ENCODE data around the gene PDZD8.
"Not testable (repeated sequence)": the region's sequence is repeated elsewhere in the genome, so short reads cannot be mapped to it uniquely, and the experiment has no call there.

Gene PDZD8

DNA sequence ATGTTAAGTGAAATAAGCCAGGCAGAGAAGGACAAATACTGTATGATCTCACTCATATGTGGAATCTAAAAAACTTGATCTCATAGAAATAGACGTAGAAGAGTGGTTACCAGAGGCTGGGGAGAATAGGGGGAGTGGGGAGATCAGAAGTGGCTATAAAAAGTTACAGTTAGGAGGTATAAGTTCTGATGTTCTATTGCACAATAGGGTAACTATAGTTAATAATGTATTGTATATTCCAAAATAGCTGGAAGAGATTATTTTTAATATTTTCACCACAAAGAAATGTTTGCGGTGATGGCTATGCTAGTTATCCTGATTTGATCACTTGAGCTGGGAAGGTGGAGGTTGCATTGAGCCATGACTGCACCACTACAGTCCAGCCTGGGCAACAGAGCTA, 80.5 kb downstream of the PDZD8 start:
- DNase-seq (ENCODE audit: low read depth, low spot score): no peak

DNA sequence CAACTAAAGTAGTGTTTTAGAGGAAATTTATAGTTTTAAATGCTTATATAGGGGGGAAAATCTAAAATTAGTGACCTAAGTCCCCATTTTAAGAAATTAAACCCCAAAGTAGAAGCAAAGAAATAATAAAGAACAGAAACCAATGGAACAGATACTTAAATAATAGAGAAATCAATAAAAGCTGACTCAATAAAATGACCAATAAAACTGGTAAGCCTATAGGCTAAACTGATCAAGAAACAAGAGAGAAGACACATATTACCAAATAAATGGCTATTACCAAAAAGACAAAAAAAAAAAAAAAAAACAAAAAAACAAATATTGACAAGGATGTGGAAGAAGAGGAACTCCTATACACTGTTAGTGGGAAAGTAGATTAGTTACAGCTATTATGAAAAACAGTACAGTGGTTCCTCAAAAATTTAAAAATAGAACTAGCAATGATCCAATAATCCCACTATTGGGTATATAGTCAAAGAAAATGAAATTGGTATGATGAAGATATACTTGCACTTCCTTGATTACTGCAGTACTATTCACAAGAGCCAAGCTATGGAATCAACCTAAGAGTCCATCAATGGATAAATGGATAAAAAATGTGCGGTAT, 81.1 kb downstream of the PDZD8 start:
- no peak for DNase-seq (ENCODE audit: low read depth, low spot score)

DNA sequence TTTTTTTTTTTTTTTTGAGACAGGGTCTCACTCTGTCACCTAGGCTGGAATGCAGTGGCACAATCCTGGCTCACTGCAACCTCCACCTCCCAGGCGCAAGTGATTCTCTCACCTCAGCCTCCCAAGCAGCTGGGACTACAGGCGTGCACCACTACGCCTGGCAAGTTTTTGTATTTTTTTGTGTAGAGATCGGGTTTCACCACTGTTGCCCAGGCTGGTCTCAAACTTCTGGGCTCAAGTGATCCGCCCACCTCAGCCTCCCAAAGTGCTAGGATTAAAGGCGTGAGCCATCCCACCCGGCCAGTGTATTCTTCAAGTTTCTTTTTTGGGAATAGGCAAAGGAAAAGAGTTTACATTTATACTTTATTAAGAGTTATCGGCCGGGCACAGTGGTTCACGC, 84.4 kb downstream of the PDZD8 start:
- not testable (repeated sequence) for DNase-seq (ENCODE audit: low read depth, low spot score)

DNA sequence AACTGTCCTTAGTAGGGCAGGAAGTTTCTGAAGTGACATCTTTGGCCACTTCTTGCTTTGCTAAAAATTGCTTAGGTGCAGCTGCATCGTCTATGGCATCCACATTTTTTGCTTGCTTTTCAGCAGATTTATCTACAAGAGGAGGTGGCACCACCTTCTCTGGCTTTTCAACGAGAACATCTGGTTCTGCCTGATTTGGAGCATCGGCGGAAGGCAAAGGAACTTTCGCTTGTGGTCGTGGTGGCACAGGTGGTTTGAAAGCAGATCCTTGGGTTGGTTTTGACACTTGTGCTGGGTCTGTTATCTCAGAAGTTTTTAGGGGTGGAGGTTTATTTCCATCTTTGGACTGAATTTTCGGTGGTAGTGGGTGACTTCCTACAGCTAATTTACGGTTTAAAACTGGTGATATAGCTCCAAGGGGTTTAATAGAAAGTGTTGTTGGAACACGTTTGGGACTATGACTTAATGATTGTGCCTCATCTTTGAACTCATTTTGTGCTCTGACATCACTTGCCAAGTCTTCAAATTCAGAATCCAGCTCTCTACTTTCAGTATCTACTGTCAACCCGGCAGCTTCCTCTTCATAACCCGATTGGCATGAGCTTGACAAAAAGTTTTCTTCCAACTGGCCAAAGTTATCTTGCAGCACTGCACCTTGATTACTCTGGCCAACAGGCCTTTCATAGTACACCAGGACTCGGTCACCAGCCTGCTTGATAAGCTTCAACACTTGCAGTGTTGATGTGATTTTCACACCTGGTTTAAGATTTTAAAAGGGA, 90.3 kb downstream of the PDZD8 start:
- DNase-seq (ENCODE audit: low read depth, low spot score): no peak

DNA sequence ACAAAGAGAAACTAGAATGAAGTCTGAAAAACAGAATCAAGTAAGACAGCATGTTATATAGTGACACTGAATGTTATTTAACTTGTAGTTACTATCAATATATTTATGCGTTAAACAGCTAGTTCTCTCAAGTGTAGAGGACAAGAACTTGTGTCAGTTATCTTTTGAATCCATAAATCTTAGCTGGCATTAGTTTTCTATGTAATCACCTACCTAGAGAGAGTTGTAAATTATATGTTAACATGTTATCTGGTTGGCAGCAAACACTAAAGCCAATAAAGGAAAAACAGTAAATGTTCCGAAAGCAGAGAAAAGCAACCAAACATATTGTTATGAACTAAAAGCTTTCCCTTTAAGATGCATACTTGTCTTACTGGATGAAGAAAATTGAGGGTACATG, 97.6 kb downstream of the PDZD8 start:
- no peak for DNase-seq (ENCODE audit: low read depth, low spot score)

DNA sequence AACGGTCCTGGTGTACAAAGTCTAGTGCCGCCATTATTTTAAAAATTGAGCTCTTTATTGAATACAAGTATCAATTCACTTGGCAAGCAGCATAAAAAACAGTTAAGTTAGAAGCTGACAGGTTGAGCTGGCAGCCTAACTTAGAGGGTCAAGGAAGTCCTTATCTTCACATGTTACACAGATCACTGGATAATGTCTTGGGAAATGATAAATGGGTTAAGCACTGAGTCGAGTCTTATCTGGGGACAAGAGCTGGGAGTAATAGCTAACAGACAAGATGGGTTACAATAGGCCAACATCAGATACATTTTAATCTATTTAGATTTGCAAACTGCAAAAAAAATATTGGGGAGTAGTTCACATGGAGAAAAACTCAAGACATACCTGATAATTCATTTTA, 100.1 kb downstream of the PDZD8 start:
- no peak for DNase-seq (ENCODE audit: low read depth, low spot score)

DNA sequence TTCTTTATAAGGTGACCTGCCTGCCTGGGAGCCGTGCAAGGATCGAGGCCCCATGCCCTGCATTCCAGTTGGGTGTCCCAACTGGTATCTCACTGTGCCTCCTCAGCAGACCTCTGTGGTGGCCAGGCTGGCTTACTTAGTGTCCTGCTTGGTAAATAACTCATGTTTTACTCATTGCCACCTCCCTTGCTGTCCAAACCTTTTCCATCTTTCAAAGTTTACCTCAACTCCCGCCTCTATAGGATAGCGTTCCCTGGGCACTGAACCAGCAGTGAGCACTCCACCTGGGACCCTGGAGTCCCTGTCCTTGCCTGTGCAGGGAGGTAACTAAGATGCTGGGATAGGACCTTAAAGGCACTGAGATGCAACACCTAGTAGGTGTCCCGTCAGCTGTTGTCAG, 100.7 kb downstream of the PDZD8 start:
- DNase-seq (ENCODE audit: low read depth, low spot score): no peak

DNA sequence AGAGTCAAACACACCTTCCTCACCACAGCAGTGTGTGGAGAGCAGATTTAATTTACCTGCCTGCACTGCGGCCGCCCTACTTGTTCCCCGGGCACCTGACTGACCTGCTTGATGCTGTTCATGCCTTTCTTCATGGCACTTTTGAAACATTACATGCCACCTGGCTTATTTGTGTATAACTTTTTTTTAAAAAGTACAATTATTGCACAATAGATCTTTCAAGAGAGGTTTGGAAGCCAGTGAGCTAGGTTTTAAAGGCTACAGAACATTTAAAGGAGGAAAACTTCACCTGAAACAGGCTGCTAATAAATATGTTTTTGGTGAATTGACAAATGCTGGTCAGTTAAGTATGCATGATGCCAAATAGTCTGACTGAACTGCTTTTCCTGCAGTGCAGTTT, 101.3 kb downstream of the PDZD8 start:
- no peak for DNase-seq (ENCODE audit: low read depth, low spot score)

DNA sequence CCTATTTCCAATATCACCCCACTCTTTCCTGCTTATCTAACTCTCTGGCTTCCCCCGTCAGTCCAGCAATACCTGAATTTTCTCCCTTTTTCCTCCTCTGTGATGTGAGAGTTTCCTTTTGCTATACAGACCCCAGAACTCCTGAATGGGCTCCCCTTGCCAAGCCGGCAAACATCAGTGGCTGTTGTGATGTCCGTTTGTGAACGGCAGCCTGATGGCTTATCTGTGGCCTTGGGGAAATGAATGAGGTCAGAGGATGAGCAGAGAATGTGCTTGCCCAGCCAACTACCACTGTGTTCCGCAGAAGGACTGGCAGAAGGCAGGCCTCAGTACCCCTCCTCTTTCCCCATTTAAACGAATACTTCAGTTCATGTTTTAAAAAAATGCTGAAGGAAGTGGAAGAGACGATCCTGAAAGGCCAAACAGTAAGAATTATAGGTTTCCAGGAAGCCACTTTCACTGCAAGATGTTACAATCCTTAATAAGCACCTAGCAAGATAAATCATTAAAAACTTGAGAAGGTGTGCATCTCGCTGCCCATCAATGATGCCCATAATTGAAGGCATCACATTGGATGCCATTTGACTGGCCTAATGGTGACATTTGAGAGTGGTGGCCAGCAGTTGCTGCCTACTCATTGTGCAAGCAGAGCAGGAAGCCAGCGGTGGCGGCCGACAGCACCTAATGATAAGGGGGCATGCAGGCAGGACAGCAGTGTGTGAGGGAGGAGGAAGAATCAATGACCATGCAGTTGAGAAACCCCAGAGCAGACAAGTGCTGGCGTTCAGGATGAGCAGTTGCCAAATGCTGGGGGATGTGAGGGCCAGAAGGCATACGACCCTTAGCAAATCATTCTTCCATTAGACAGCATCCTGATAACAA, 102.8 kb downstream of the PDZD8 start:
- DNase-seq (ENCODE audit: low read depth, low spot score): no peak

DNA sequence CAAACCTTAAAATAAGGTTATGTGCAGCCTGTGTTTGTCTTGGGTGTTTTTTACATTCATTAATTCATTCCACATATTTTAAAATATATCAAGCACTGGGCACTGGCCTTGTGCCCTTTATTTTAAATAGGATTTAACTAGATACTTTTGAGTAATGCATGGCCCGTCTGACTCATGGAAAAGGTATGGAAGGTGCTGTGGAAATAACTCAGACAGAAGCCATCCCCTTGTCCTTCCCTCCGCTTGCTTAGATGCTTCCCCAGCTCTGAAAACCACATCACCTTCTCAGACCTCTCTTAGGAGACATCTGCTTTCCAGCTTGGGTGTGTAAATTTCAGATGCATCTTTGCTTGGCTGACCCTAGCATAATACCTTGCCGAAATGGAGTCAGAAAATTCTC, 103.8 kb downstream of the PDZD8 start:
- no peak for DNase-seq (ENCODE audit: low read depth, low spot score)

DNA sequence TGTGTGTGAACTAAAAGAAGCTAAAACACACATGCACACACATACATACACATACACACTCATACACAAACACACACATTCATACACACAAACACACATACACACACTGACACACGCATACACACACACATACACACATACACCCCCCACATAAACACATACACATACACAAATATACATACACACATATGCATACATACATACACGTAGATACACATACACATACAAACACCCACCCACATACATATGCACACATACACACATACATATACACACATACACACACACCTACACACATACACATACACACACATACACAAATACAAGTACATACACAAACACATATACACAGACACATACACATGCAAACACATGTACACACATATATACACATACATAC, 106.3 kb downstream of the PDZD8 start:
- no peak for DNase-seq (ENCODE audit: low read depth, low spot score)

DNA sequence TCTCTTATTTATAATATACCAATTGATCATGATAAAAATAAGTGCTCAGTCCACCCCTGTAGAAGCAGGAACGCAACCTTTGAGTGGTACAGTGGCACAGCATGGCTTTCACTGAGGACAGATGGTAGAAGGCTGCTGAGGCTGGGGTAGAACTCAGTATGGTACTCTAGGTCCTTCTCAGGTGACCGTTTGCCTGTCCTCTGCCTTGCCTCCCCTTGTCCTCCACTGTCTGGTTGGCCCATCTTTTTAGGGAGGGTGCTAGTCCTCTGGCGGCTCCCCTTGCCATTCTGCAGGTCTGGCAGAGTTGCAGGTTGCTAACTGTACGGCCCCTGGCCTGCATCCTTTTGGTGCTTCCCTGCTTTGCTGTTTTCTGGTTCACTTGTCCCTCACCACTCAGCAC, 107.0 kb downstream of the PDZD8 start:
- DNase-seq (ENCODE audit: low read depth, low spot score): no peak

DNA sequence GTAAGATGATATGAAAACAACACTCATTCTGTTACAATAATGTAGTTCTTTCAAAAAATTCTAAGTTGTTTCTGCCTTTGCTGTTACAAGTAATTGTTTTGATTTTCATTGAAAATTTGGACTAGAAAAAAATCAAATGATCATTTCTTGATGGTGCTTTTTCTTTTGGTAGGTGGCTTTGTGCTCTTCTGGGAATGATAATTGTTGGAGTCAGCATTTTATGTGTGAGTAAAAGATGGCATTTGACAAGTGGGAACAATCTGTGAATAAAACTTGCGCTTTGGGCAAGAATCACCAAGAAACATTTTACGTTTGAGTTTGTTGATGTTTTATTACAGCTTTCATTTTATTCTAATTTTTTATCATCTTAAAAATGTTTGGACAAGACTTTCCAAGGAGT, 108.4 kb downstream of the PDZD8 start:
- no peak for DNase-seq (ENCODE audit: low read depth, low spot score)

DNA sequence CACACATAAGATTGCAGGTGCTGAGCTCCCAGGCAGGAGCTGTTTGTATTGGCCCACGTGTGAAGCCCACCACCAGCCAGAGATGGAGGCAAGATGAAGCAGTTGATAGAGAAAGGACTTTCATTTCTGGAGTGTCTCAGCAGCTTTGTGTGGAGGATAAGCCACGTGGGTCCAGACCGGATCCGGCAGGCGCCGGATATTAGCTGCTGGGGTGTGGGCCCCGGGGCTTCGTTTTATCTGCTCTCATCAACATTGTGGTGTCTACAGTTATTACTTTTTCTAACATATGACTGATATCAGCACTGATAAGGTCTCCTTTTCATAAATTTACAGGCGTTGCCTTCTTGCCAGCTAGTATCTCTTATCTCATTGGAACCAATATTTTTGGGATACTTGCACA, 108.8 kb downstream of the PDZD8 start:
- DNase-seq (ENCODE audit: low read depth, low spot score): no peak

DNA sequence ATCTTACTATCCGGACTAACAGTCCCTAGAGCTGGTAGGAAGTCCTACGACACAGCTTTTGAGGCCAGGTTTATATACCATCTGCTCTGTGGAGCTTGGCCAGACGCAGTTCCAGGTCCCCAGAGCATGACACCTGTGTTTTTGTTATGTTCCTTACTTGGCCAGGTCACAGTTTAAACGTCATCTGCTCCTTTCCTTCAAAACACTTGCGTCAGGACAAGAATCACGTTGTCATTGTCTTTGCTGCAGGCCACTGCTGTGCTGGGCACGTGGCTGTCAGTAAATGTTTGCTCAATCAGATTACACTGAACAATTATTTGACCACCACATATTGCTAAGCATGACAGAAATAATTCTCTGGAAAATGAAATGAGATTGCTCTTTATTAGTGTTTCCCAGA, 110.5 kb downstream of the PDZD8 start:
- no peak for DNase-seq (ENCODE audit: low read depth, low spot score)

DNA sequence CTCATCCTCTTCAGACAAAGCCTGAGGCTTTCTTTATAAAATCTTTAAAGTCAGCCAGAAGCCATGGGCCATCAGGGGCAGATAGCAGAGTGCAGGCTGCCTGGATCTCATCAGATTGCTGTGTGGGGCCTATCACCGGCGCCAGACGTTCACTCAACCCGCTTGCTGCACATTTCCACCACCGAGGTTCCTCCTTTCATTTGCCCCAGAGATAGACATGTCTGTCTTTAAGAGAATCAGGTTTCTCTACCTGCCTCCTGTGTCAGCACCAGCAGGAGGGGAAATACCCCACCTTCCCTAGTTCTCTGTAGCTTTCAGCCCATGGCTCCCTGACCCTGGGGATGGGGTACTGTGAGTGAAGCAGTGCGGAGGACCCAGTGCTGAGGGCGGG, 112.3 kb downstream of the PDZD8 start:
- no peak for DNase-seq (ENCODE audit: low read depth, low spot score)

DNA sequence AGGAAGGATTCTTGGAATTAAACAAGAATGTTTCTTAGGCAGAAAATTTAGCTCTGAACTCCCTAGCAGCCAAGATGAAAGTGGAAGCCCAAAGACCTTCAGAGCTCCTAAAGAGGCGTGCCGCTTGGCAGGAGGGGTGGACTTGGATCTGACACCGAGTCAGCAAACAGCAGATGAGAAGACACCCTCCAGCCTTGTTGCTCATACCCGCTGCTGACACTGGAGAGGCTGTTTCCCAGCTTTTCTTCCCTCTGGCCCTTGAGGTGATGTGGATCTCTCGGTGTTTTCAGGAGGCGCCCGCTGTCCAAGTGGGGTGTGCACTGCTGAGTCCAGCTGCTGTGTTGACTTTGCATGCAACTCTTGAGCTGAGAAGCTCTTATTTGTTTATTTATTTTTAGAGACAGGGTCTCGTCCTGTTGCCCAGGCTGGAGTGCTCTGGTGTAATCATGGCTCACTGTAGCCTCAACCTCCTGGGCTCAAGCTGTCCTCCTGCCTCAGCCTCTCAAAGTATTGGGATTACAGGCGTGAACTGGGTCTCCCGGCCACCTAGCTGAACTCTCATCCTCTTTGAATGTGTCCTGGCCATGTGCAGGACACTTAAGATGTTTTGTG, 112.8 kb downstream of the PDZD8 start:
- no peak for DNase-seq (ENCODE audit: low read depth, low spot score)

DNA sequence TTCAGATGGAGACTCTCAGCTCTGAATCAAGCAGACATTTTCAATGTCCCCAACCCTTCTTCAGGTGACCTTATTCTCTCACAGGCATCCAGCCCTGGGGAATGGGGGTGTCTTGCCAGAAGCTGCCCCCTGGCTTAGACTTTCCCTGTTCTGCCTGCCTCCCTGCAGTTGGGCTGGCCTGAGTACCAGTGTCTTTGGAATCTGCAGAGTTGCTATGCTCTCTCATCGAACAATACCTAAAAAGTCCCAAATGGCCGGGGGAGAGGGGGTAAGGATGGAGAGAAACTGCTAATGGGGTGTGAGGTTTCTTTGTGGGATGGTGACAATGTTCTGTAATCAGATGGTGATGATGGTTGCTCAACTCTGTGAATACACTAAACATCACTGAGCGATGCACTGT, 113.7 kb downstream of the PDZD8 start:
- DNase-seq (ENCODE audit: low read depth, low spot score): no peak

DNA sequence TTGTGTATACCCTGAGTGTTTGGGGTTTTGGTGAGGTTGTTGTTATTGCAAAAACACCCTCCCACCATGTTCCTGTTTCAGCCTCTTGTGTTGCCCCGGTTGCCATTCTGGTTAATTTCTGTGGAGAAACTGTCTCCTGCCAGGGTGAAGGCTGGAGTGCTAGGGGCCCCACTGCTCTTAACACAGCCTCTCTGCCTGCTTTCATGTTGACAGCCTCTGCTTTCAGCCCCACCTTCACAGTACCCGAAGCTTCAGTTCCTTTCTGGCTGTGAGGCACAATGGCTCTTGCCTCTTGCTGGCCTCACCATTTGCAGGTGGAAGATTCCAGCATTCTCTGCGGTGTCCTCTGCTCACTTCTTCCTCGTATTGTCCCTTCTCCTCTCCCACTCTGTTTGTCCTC, 115.2 kb downstream of the PDZD8 start:
- no peak for DNase-seq (ENCODE audit: low read depth, low spot score)

DNA sequence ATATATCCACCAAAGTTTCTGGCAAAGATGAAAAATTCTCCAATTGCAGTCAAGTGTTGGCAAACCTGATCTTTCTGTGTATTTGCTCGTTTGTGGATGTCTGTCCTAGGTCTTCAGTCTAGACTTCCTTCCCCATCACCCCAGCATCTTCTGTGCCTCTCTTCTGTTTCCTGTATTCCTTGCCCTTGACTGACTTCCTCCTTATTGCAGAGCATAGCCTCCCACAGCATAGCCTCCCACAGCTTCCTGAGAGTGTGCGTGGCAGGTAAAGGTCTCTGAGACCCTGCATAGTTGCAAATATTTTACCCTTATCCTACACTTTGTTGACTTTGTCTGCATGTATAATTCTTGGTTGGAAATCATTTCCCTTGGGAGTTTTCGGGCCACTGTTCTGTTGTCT, 116.0 kb downstream of the PDZD8 start:
- DNase-seq (ENCODE audit: low read depth, low spot score): no peak

DNA sequence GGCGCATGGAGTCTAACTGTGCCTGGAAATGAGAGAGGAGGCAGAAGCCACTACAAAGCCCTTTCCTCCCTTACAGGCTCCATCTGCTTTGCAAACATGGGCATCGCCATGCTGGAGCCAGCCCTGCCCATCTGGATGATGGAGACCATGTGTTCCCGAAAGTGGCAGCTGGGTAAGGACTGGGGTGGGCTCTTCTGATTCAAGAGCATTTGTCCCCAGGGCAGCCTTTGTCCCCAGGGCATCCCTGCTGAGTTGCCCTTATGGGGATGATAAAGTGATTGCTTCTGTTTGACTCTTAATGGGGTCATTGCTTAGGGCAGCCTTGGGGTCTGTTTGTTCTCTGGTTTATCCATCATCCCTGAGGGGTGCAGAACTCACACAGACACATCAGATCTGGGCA, 117.5 kb downstream of the PDZD8 start:
- no peak for DNase-seq (ENCODE audit: low read depth, low spot score)

DNA sequence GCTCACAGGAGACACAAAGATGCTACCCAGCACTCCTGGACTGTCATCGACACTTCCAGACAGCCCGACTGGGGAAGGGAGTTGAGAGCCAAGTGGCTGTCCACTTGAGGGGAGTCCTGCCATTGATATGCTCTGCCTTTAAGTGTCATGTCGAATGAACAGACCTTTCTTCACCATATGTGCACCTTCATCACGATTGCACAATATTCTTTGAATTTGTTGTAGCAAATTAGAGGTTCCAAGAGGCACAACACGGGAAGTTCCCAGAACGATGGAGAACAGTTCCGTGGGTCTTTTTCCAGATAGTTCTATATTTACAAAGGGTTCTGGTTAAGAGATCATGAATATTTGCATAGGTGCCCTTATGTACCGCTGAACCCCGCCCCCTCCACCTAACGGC, 118.3 kb downstream of the PDZD8 start:
- no peak for DNase-seq (ENCODE audit: low read depth, low spot score)

Measured in brain pericyte (primary cell).